HEK293T (cell line): Measurements from ENCODE around the gene NAA16.

Experiments used
- ARNT ChIP-seq: fragments of 450-650 bp; IDR thresholded peaks from 2 replicates; pipeline ENCODE4 v1.6.1; 2017; ENCODE audit warnings: mild to moderate bottlenecking
- BHLHE40 ChIP-seq: fragments of 450-650 bp; IDR thresholded peaks from 2 replicates; pipeline ENCODE4 v1.6.1; 2016; ENCODE audit warnings: mild to moderate bottlenecking, moderate library complexity, borderline replicate concordance
- FOXA1 ChIP-seq: fragments of 450-650 bp; IDR thresholded peaks from 2 replicates; pipeline ENCODE4 v1.6.1; 2016; ENCODE audit warnings: mild to moderate bottlenecking
- L3MBTL2 ChIP-seq: fragments of 450-650 bp; conservative IDR thresholded peaks from 2 replicates; pipeline ENCODE4 v1.6.1; 2016; ENCODE audit warnings: mild to moderate bottlenecking
- ZNF384 ChIP-seq: fragments of 450-650 bp; IDR thresholded peaks from 2 replicates; pipeline ENCODE4 v1.6.1; 2016

GRCh38 chr13:41416276-41416675, 105.2 kb downstream of the NAA16 start:
- TF ChIP-seq FOXA1 (no peak), L3MBTL2 (no peak), ZNF384 (no peak), ARNT (no peak), BHLHE40 (no peak)
